PC-9 (cell line): ENCODE results near the gene PAXX.

Source experiments
- EZH2 ChIP-seq: fragments of 200-600 bp; sonication (generic); IDR thresholded peaks from 2 replicates; pipeline ENCODE4 v1.8.0; 2017; ENCODE audit warnings: antibody characterized with exemption, low read depth
- TF ChIP-seq, protein P1 (sequence below): fragments of 200-600 bp; sonication (generic); conservative IDR thresholded peaks from 2 replicates; pipeline ENCODE4 v1.6.1; 2017; ENCODE audit warnings: mixed run types, antibody characterized with exemption, mild to moderate bottlenecking, moderate library complexity

DNA sequence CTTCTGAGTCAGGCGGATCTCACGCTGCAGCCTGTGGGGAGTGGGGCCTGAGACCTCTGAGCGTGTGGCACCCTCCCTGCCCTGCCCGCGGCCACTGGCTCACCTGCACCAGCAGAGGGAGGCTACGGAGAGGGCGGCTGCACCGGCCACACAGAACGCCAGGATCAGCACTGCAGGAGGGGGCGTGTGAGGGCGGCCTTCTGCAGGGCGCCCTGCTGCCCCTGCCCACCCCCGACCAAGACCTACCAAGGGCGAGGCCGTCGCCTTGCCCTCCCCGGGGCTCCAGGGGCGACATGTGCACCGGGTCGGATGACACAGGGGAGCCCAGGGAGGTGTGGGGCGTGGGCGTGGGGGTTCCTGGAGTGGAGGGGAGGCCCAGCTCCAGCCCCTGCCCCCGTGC lies 48.3 kb downstream of the PAXX start:
- TF ChIP-seq, protein P1, sequence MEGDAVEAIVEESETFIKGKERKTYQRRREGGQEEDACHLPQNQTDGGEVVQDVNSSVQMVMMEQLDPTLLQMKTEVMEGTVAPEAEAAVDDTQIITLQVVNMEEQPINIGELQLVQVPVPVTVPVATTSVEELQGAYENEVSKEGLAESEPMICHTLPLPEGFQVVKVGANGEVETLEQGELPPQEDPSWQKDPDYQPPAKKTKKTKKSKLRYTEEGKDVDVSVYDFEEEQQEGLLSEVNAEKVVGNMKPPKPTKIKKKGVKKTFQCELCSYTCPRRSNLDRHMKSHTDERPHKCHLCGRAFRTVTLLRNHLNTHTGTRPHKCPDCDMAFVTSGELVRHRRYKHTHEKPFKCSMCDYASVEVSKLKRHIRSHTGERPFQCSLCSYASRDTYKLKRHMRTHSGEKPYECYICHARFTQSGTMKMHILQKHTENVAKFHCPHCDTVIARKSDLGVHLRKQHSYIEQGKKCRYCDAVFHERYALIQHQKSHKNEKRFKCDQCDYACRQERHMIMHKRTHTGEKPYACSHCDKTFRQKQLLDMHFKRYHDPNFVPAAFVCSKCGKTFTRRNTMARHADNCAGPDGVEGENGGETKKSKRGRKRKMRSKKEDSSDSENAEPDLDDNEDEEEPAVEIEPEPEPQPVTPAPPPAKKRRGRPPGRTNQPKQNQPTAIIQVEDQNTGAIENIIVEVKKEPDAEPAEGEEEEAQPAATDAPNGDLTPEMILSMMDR: no peak
- no peak for TF ChIP-seq EZH2
